SK-N-SH treated with all-trans-retinoic acid at 6 μM for 48 hours (cell line): ENCODE data around the gene PRSS56.

ENCODE experiments used
- ATAC-seq: fragments of 200-7000 bp; cut with Tn5 transposase; 3 replicates; pipeline ENCODE4 v1.9.1; 2020; ENCODE audit warnings: mild to moderate bottlenecking, moderate library complexity
- ARNTL ChIP-seq: fragments of 450-650 bp; formaldehyde crosslinking; IDR thresholded peaks from 2 replicates; pipeline ENCODE4 v1.5.0; 2020; ENCODE audit warnings: low read depth, mild to moderate bottlenecking, moderate library complexity, borderline replicate concordance
- BACH2 ChIP-seq: fragments of 250-450 bp; sonication (Bioruptor Pico); IDR thresholded peaks from 2 replicates; pipeline ENCODE4 v1.9.0; 2021; ENCODE audit warnings: mild to moderate bottlenecking, borderline replicate concordance
- CSDC2 ChIP-seq: fragments of 250-450 bp; sonication (Bioruptor Pico); IDR thresholded peaks from 2 replicates; pipeline ENCODE4 v1.5.0; 2020; ENCODE audit warnings: mild to moderate bottlenecking, moderate library complexity
- ESRRG ChIP-seq: fragments of 250-450 bp; sonication (Bioruptor Pico); IDR thresholded peaks from 2 replicates; pipeline ENCODE4 v1.6.1; 2021; ENCODE audit warnings: mild to moderate bottlenecking
- GLIS3 ChIP-seq: fragments of 250-450 bp; sonication (Bioruptor Pico); IDR thresholded peaks from 2 replicates; pipeline ENCODE4 v1.5.0; 2020; ENCODE audit warnings: mild to moderate bottlenecking, moderate library complexity
- ISL1 ChIP-seq: fragments of 250-450 bp; sonication (Bioruptor Pico); IDR thresholded peaks from 2 replicates; pipeline ENCODE4 v2.1.2; 2022; ENCODE audit warnings: mild to moderate bottlenecking, moderate library complexity
- PPARA ChIP-seq: fragments of 250-450 bp; sonication (Bioruptor Pico); IDR thresholded peaks from 2 replicates; pipeline ENCODE4 v1.5.0; 2020; ENCODE audit warnings: mild to moderate bottlenecking, borderline replicate concordance
- SNAI2 ChIP-seq: fragments of 250-450 bp; sonication (Bioruptor Pico); IDR thresholded peaks from 2 replicates; pipeline ENCODE4 v1.5.0; 2020; ENCODE audit warnings: mild to moderate bottlenecking, moderate library complexity
- TCF4 ChIP-seq: fragments of 250-450 bp; sonication (Bioruptor Pico); IDR thresholded peaks from 2 replicates; pipeline ENCODE4 v1.8.0; 2021; ENCODE audit warnings: mild to moderate bottlenecking, moderate library complexity, borderline replicate concordance
- TOX ChIP-seq: fragments of 250-450 bp; sonication (Bioruptor Pico); IDR thresholded peaks from 2 replicates; pipeline ENCODE4 v1.8.0; 2021; ENCODE audit warnings: mild to moderate bottlenecking, moderate library complexity, borderline replicate concordance
- ZC3H10 ChIP-seq: fragments of 250-450 bp; sonication (Bioruptor Pico); IDR thresholded peaks from 2 replicates; pipeline ENCODE4 v1.5.1; 2021; ENCODE audit warnings: mild to moderate bottlenecking, moderate library complexity
- ZFP3 ChIP-seq: fragments of 250-450 bp; sonication (Bioruptor Pico); IDR thresholded peaks from 2 replicates; pipeline ENCODE4 v1.5.0; 2020; ENCODE audit warnings: mild to moderate bottlenecking, moderate library complexity
- ZFP30 ChIP-seq: fragments of 450-650 bp; formaldehyde crosslinking; IDR thresholded peaks from 2 replicates; pipeline ENCODE4 v1.5.0; 2022; ENCODE audit warnings: mild to moderate bottlenecking, moderate library complexity
- ZNF70 ChIP-seq: fragments of 450-650 bp; formaldehyde crosslinking; IDR thresholded peaks from 2 replicates; pipeline ENCODE4 v1.5.0; 2020; ENCODE audit warnings: mild to moderate bottlenecking, moderate library complexity
- ZNF8 ChIP-seq: fragments of 450-650 bp; formaldehyde crosslinking; IDR thresholded peaks from 2 replicates; pipeline ENCODE4 v1.5.0; 2020; ENCODE audit warnings: mild to moderate bottlenecking, moderate library complexity
- TF ChIP-seq, protein P1 (sequence below): fragments of 250-450 bp; sonication (Bioruptor Pico); IDR thresholded peaks from 2 replicates; pipeline ENCODE4 v1.5.1; 2021; ENCODE audit warnings: mild to moderate bottlenecking, moderate library complexity
- TF ChIP-seq, protein P2 (sequence below): fragments of 250-450 bp; sonication (Bioruptor Pico); IDR thresholded peaks from 2 replicates; pipeline ENCODE4 v1.5.0; 2020; ENCODE audit warnings: mild to moderate bottlenecking, moderate library complexity
- TF ChIP-seq, protein P3 (sequence below): fragments of 250-450 bp; sonication (Bioruptor Pico); IDR thresholded peaks from 2 replicates; pipeline ENCODE4 v1.5.1; 2020; ENCODE audit warnings: low read depth, mild to moderate bottlenecking, moderate library complexity
- TF ChIP-seq, protein P4 (sequence below): fragments of 250-450 bp; sonication (Bioruptor Pico); IDR thresholded peaks from 2 replicates; pipeline ENCODE4 v1.8.0; 2021; ENCODE audit warnings: low read depth, mild to moderate bottlenecking, moderate library complexity, borderline replicate concordance

The PRSS56 gene

DNA sequence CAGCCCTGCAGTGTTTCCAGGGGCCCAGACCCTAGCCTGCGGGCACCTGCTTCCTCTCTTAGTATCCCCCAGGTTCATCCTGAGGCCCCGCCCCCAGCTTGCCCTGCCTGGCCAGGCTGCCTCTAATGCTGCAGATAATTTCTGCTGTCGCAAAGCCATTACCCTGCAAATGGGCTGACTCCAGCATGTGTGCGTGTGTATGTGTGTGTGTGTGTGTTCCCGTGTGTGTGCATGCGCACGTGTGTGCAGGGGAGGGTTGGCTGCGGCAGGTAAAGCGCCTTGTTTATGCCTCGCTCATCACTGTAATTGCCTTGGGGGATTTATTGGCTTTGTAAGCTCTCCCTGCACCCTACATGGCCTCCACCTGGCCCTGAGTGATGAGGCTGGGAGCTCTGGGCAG, 7.6 kb upstream of the PRSS56 start:
- ATAC-seq, result no peak
- TF ChIP-seq, protein P1, sequence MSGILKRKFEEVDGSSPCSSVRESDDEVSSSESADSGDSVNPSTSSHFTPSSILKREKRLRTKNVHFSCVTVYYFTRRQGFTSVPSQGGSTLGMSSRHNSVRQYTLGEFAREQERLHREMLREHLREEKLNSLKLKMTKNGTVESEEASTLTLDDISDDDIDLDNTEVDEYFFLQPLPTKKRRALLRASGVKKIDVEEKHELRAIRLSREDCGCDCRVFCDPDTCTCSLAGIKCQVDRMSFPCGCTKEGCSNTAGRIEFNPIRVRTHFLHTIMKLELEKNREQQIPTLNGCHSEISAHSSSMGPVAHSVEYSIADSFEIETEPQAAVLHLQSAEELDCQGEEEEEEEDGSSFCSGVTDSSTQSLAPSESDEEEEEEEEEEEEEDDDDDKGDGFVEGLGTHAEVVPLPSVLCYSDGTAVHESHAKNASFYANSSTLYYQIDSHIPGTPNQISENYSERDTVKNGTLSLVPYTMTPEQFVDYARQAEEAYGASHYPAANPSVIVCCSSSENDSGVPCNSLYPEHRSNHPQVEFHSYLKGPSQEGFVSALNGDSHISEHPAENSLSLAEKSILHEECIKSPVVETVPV, result no peak
- TF ChIP-seq, protein P2, sequence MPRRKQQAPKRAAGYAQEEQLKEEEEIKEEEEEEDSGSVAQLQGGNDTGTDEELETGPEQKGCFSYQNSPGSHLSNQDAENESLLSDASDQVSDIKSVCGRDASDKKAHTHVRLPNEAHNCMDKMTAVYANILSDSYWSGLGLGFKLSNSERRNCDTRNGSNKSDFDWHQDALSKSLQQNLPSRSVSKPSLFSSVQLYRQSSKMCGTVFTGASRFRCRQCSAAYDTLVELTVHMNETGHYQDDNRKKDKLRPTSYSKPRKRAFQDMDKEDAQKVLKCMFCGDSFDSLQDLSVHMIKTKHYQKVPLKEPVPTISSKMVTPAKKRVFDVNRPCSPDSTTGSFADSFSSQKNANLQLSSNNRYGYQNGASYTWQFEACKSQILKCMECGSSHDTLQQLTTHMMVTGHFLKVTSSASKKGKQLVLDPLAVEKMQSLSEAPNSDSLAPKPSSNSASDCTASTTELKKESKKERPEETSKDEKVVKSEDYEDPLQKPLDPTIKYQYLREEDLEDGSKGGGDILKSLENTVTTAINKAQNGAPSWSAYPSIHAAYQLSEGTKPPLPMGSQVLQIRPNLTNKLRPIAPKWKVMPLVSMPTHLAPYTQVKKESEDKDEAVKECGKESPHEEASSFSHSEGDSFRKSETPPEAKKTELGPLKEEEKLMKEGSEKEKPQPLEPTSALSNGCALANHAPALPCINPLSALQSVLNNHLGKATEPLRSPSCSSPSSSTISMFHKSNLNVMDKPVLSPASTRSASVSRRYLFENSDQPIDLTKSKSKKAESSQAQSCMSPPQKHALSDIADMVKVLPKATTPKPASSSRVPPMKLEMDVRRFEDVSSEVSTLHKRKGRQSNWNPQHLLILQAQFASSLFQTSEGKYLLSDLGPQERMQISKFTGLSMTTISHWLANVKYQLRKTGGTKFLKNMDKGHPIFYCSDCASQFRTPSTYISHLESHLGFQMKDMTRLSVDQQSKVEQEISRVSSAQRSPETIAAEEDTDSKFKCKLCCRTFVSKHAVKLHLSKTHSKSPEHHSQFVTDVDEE (CRISPR knock-in tag), result no peak
- TF ChIP-seq ARNTL, result no peak
- TF ChIP-seq ZNF8 (CRISPR knock-in tag), result no peak

DNA sequence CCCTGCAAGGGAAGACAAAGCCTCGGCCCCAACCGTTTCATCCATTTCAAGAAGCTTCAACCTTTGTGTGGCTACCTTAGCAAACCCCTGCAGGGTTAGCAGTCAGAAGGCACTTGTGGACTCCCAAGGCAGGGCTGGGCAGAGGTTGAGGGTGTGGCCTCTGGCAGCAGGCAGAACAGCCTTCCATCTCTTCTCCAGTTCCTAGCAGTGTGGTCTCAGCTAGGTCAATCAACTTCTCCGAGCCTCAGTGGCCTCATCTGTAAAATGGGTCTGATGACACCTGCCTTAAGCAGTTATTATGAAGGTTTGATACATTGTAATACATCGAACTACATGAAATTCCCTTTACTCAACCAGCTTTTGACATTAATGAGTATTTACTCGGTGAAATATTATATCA, 6.8 kb upstream of the PRSS56 start:
- TF ChIP-seq ZNF70 (CRISPR knock-in tag) (no peak), TOX (CRISPR knock-in tag) (no peak), PPARA (no peak), ISL1 (CRISPR knock-in tag) (no peak), ARNTL (no peak), TCF4 (CRISPR knock-in tag) (no peak), ZFP3 (CRISPR knock-in tag) (no peak), GLIS3 (CRISPR knock-in tag) (no peak), BACH2 (CRISPR knock-in tag) (no peak), ZC3H10 (CRISPR knock-in tag) (no peak), ZNF8 (CRISPR knock-in tag) (no peak), ESRRG (CRISPR knock-in tag) (no peak), SNAI2 (CRISPR knock-in tag) (no peak), ZFP30 (CRISPR knock-in tag) (no peak), CSDC2 (no peak)
- TF ChIP-seq, protein P3, sequence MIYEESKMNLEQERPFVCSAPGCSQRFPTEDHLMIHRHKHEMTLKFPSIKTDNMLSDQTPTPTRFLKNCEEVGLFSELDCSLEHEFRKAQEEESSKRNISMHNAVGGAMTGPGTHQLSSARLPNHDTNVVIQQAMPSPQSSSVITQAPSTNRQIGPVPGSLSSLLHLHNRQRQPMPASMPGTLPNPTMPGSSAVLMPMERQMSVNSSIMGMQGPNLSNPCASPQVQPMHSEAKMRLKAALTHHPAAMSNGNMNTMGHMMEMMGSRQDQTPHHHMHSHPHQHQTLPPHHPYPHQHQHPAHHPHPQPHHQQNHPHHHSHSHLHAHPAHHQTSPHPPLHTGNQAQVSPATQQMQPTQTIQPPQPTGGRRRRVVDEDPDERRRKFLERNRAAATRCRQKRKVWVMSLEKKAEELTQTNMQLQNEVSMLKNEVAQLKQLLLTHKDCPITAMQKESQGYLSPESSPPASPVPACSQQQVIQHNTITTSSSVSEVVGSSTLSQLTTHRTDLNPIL (CRISPR knock-in tag), result no peak
- TF ChIP-seq, protein P2 (CRISPR knock-in tag), result no peak
- TF ChIP-seq, protein P4, sequence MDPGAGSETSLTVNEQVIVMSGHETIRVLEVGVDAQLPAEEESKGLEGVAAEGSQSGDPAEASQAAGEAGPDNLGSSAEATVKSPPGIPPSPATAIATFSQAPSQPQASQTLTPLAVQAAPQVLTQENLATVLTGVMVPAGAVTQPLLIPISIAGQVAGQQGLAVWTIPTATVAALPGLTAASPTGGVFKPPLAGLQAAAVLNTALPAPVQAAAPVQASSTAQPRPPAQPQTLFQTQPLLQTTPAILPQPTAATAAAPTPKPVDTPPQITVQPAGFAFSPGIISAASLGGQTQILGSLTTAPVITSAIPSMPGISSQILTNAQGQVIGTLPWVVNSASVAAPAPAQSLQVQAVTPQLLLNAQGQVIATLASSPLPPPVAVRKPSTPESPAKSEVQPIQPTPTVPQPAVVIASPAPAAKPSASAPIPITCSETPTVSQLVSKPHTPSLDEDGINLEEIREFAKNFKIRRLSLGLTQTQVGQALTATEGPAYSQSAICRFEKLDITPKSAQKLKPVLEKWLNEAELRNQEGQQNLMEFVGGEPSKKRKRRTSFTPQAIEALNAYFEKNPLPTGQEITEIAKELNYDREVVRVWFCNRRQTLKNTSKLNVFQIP (CRISPR knock-in tag), result no peak
- TF ChIP-seq, protein P1, result no peak
- TF ChIP-seq, all 23 proteins: peak for 0
- ATAC-seq, result no peak

DNA sequence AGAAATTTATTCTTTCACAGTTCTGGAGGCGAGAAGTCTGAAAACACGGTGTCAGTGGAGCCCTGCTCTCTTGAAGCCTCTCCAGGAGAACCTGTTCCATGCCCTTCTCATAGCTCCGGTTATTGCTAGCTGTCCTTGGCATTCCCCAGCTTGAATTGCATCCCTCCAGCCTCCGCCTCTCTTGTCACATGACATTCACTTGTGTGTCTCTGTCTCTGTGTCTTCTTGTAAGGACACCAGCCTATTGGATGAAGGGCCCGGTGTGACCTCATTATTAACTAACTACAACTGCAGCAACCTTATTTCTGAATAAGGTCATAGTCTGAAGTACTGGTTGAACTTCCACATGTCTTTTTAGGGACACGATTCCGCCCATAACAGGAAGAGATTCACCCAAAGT, 4.5 kb upstream of the PRSS56 start:
- TF ChIP-seq, protein P3 (CRISPR knock-in tag), result no peak
- no peak for TF ChIP-seq ZFP3 (CRISPR knock-in tag)
- TF ChIP-seq, protein P4 (CRISPR knock-in tag), result no peak
- no peak for TF ChIP-seq TOX (CRISPR knock-in tag)
- no peak for TF ChIP-seq ZC3H10 (CRISPR knock-in tag)
- TF ChIP-seq ZFP30 (CRISPR knock-in tag), result no peak
- no peak for TF ChIP-seq CSDC2
- TF ChIP-seq PPARA, result no peak
- no peak for ATAC-seq
